HG02642 (cell line): ENCODE results near the gene ZBED4.

Source experiments
- ATAC-seq: cut with Tn5 transposase; IDR thresholded peaks from one replicate; pipeline ENCODE4 v1.9.1; 2021; ENCODE audit warnings: mild to moderate bottlenecking; ENCODE audit not compliant: unreplicated experiment, poor library complexity

The ZBED4 gene

DNA sequence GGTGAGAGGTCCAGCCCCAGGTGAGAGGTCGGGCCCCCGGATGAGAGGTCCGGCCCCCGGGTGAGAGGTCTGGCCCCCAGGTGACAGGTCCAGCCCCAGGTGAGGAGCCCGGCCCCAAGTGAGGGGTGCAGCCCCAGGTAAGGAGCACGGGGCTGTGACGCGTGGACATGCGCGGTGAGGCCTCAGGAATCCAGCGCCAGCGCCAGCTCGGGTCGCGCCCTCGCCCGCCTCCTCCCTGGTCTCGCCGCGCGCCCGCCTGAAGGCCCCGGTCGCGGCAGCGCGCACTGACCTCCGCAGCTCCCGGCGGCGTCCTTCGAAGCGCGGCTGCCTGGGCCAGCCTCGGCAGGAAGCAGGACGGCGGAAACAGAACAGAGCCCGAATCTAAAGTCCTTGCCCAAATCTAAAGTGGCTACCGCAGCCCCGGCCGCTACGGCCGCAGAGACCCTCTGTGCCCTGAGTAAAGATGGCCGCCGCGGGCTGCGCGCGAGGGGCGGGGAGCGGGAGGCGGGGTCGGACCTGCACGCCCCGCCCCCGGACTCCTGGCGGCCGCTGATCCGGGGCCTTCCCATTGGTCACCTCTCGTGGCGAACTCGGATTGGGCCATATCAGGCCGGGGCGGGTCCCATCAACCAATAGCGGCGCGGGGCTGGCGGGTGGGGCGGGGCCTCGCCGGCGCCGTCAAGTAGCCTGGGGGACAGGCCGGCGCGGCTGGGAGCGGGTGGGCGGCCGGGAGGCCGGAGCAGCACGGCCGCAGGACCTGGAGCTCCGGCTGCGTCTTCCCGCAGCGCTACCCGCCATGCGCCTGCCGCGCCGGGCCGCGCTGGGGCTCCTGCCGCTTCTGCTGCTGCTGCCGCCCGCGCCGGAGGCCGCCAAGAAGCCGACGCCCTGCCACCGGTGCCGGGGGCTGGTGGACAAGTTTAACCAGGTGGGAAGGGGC lies 64.6 kb downstream of the ZBED4 start, which contains the start of the genes ALG12 and CRELD2:
TSS of gene ALG12 (minus strand) at position 465 of the 937 bp plus-strand sequence. CDS start 4,673 bp downstream, outside the sequence.
TSS of gene CRELD2 (plus strand) at position 661 of the 937 bp plus-strand sequence. CDS start at position 797, 136 bp downstream.
- peak; percentile 91 for ATAC-seq

DNA sequence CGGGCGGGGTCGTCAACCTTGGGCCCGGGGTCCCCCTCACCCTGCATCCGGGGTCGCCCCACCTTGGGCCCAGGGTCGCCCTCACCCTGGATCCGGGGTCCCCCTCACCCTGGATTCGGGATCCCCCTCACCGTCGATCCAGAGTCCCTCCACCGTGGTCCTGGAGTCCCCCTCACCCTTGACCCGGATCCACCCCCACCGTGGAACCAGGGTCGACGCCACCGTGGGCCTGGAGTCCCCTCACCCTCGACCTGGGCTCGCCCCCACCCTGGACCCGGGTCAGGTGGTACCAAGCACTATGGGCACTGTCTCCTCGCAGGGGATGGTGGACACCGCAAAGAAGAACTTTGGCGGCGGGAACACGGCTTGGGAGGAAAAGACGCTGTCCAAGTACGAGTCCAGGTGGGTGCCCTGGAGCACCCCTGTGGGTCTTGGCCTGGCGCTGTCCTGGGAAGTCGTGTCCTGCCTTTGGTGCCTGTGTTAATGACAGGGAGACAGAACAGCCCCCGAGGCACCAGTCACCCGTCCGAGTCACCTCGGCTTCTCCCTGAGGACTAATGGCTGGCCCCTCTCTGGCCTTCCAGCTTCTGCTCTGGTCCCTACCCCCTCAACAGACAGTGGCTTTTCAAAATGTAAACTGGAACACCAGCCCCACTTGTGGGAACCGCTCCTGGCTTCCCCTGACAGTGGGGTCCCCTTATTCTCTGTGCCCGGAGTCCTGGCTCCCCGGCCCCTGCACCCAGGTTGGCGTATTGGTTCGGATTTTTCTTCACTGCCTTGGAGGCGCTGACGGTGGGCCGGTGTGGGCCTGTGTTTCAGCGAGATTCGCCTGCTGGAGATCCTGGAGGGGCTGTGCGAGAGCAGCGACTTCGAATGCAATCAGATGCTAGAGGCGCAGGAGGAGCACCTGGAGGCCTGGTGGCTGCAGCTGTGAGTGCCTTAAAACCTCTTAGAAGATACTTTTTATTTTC lies 65.6 kb downstream of the ZBED4 start:
- no peak for ATAC-seq

DNA sequence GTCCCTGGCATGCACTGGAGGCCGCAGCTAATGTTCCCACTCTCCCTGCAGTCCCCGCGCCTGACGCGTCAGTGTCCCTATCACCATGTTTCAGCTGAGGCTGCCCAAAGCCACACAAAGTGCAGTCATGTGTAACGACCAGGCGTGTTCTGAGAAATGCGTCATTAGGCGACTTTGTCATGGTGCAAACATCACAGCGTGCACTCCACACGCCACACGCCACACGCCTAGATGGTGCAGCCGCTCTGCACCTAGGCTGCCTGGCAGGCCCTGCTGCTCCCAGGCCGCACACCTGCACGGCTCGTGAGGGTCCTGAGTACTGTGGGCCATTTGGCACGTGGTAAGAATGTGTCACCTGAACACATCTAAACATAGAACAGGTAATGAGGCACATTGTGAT lies 67.2 kb downstream of the ZBED4 start:
- ATAC-seq: no peak

DNA sequence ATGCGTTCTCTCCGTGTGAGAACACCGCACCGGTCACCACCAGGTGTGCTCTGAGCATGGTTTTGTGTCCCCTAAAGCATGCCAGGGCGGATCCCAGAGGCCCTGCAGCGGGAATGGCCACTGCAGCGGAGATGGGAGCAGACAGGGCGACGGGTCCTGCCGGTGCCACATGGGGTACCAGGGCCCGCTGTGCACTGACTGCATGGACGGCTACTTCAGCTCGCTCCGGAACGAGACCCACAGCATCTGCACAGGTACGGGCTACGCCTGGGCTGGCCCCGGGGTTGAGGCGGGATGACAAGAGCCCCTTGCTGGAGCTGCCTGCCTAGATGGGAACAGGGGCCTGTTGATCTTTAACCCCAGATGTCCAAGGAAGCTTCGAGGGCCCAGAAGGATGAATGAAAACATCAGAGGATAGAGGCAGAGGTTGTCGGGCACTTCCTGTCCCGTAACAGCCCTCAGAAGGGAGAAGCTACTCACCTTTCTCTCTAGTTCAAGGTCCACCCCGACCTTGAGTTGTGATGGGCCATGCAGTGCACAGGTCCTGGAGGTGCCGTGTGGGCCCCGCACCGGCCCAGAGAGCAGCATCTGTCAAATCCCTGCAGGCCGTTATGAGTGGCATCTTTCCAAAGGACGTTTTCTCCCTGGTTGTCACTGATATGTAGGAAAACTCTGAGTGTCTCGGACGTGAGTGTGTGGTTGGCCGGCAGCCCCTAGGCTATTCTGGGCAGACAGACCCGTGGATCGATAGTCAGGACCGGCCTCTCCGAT lies 68.0 kb downstream of the ZBED4 start:
- no peak for ATAC-seq

DNA sequence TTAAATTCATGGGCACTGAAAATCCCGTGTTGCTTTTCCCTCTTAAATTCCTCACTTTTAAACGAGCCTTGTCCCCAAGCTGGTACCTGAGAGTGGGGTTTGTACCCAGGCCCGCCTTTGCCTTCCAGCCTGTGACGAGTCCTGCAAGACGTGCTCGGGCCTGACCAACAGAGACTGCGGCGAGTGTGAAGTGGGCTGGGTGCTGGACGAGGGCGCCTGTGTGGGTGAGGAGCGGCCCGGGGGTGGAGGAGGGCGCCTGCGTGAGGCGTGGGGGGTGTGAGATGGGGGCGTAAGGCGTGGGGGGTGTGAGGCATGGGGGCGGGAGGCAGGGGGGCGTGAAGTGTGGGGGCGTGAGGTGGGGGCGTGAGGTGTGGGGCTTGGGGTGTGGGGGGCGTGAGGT lies 68.8 kb downstream of the ZBED4 start:
- no peak for ATAC-seq

DNA sequence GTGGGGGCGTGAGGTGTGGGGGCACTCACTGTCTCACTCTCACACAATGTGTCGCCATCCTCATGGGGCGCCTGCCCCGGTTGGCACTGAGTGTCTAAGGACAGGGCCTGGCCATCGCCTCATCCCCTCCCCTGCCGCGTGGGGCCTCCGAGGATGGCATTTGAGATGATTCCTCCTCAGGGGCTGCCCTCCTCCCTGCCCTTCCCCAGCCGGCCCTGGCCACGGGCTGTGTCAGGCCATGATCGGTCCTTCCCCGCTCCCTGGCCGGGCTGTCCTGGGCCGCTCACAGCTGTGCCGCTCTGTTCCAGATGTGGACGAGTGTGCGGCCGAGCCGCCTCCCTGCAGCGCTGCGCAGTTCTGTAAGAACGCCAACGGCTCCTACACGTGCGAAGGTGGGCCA lies 69.3 kb downstream of the ZBED4 start:
- no peak for ATAC-seq

DNA sequence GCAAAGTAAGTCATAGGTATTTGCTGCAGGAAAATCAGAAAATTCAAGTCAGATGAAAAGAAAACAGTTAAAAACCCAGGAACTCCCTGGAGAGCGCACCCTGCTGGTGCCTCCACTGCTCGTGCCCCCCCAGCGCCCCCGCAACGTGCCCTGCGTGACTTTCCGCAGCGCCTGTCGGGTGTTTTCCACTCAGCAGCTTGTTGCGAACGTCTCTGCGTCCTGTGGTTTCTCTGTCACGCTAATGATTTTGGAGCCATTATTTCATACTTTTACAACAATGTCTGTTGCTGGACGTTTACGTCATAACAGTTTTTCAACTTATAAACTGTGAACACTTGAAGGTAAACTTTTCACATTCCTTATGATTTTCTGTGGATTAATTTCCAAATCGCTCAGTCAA lies 69.8 kb downstream of the ZBED4 start:
- ATAC-seq: no peak

DNA sequence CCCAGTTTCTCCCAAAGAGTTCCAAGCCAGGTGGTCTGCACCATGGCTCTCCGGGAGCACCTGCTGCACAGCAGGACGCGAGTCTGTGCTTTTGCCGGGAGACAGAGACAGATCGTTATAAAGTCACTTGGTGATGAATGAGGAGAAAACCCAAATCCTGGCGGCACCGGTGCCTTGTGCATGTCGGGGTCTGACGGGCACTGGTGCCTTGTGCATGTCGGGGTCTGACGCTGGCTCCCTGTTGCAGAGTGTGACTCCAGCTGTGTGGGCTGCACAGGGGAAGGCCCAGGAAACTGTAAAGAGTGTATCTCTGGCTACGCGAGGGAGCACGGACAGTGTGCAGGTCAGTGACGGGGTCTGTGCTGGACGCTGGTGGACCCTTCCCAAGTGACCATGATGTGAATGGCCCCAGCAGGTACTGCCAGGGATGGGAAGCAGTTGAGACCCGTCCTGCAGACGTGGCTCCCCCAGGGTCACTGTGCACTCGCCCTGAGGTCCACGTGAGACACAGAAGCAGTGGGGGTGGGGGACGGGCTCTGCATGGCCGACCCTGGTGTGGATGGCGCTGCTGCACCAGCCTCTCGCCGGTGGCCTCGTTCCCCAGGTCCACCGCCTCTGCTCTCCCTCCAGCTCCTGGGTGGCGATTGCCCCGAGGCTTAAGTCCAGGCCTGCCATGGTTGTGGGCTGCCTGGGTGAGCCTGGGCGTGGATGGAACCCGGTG lies 70.6 kb downstream of the ZBED4 start:
- ATAC-seq: no peak

DNA sequence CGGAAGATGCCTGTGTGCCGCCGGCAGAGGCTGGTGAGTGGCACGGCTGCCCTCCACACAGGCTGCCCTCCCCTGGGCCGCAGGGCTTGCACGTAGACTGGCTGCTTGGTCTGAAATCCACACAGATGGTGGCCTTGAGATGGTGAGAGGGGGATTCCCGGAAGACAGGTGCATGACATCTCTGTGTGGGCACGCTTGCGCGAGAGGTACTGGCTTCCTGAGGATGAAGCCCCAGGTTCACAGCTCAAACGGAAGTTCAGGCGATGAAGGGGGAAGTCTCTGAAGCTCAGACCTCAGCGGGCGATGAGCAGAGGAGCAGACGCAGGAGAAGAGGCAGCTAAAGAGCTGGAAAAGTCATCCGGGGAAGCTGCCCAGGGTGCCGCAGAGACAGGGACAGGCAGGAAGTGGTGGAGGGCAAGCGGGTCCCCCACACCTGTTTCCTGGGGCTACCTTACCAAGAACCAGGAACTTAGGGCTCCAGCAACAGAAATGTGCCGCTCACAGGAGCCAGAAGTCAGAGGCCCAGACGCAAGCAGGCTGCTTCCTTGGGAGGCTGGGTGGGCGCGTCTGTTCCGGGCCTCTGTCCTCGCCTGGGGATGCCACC lies 72.0 kb downstream of the ZBED4 start:
- no peak for ATAC-seq

DNA sequence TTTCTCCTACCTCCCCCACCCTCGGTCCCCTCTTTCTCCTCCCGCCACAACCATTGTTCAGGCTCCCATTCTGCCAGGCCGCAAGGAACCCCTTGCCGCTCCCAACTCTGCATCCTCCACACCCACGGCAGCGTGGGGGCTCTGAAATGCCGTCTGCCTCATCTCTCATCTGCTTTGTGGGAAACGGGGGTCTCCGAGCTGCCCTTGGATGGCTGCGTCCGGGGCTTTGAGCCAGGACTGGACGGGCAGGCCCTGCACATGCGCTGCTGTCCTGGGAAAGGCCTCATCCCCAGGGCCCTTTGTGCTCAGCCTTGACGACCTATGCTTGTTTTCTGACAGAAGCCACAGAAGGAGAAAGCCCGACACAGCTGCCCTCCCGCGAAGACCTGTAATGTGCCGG lies 73.3 kb downstream of the ZBED4 start:
- no peak for ATAC-seq

DNA sequence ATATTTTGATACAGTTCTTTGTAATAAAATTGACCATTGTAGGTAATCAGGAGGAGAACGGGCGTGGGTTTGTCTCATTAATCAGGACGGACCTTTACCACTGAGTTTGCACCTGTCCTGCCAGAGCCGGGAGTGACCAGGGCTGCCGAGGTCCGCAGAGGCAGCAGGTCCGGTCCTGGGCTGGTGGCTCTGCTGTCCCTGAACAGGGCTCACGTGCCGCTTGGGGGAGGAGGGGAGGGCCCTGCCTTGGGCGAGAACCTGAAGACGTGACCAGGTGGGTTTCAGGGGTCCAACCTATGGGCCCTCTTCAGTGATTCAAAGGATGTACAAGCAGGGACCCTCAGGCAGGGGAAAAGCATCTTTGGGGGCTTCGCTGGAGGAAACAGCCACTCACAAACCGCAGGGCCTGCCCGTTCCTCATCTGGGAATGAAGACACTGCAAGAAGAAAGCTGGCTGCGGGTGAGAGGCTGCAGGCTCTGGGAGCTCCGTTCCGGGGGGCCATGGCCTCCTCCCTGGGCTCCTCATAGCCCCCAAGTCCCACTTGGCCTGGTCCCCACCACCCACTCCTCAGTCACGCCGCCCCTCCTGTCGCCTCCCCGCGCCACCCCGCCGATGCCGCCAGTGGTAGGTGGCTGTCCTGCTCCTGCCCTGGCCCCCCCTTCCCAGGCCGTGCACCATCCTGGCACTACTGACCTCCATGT lies 74.0 kb downstream of the ZBED4 start:
- no peak for ATAC-seq

DNA sequence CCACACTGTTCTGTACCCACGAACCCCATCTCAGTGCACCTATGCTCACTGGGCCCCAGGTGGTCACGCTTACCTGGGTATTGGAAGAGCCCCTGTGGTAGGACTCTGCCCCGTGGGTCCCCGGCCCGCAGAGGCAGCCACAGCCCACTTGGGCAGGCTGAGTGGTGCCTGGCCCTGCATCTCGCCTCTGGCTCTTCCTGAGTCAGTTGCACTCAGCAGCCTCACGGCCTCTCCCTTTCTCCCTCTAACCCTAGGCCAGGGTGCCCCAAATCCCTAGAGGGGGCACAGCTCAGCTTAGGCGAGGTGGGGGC lies 74.5 kb downstream of the ZBED4 start:
- ATAC-seq: no peak

DNA sequence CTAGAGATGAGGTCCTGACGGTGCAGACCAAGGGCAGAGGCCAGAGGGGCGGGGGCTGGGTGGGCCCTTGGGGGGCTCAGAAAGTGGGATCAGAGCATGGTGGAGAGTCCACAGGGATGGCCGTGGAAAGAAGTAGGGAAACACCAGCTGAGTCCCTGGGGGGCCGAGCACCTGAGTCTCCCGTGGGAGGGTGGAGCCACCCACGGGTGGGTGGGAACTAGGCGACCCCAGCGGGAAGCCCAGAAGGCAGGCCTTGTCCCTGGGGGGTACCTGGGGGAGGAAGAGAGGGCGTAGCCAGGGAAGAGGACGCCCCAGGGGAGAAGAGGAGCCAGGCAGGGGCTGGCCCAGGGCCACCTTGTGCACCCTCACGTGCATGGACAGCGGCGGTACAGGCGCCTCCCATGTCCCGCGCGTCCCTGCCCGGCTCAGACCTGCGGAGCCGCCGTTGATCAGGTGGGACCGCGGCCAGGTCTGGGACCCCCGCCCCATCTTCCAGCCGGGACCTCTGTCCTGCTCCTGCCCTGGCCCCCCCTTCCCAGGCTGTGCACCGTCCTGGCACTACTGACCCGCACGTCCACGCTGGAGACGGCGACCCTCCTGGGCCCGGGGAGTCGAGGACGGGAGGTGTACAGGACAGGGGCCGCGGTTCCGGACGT lies 75.0 kb downstream of the ZBED4 start:
- ATAC-seq: no peak

DNA sequence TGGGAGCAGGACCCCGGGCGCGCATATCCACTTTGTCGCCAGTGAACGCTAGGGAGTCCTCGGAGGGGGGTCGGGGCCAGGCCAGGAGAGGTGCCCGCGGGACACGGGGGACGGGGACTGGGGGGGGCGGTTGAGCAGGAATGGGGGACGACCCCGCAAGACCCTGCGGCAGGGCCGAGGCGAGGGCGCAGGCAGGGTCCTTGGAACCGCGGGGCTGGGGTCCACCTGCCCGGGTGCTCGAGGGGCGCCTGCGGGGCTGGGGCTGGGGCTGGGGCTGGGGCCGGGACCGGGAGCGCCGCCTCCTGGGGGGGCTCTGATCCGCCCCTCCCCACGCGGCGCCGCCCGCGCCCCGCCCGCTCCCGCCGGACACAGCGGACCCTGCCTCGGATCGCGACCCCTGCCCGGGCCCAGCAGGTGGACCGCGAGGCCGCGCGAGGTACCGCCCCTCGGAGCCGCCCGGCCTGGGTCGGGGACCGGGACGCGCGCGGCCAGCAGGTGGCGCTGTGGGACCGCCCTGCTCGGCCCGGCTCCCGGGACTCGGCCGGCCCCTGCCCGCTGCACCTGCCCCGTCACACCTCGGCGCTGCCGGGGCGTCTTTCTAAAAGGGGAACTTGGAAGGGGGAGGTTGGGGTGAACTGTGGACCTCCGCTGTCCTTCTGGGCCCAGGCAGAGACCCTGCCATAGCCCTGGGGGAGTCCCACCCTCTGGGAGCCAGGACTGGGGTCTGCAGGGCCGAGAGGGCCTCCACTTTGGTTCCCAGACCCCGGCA lies 75.8 kb downstream of the ZBED4 start:
- ATAC-seq: peak; percentile 45

DNA sequence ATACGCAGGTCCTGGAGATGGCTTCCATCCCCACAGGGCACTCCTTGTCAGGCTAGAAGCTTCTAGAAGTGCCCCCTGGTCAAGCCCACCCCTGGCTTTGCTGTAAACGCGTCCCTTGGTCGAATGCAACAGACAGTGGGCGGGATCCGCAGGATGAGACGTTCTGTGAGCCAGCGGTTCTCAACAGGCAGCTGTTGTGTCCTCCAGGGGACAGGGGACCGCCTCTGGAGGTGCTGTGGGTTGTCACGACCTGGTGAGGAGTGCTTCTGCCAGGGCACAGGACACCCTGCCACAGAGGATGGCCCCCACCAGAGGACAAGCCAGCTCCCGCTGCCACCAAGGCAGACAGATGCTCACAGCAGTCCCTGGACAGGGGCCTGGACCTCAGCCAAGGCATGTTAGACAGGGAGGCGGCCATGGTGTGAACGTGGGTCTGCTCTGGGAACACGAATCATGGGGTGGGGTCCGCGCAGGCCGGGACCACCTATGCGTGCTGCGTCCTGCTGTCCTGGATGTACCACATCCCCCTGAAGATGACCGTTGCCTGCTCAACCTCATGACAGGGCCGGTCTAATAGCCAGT lies 76.4 kb downstream of the ZBED4 start:
- no peak for ATAC-seq

DNA sequence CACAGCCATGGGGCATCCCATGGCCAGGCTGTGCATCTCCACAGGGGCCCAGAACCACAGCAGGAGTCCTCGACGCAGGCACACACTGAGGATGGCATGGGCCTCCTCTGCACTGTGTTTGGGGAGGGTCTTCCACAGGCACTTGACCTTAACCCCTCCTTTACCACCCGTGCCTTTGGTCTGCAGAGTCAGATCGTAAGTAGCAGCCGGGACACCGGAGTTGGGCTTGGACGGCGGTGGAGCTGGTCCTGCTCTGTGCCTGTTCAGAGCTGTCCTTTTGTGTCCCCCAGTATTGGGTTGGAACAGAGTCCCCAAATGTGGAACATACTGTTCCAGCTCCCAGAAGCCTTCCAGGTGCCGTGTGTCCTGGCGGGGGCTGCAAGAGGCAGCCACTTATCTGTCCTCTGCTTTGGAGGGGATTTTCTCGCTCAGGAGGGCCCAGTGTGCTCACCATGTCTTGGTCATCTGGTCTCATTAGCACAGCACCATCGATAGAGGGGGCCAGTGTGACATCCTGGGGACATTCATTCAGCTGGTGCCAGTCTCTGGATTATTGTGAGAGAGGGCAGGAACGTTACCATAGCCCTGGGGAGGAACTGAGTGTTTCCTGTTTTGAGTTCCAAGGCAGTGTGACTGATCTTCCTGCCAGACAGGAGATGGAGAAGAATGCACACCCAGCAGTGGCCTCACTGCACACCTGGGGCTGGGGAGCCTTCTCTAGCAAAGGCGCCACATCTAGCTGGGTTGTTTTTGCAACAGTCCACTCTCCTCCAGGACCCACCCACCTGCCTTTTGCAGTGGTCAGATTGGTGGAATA lies 77.2 kb downstream of the ZBED4 start:
- no peak for ATAC-seq
